ENCODE results near the gene HUNK.
A peak's percentile ranks its signal among the peaks of the same experiment; 100 is the strongest.
"Not testable (repeated sequence)": the region's sequence is repeated elsewhere in the genome, so short reads cannot be mapped to it uniquely, and the experiment has no call there.

The HUNK gene

GRCh38 chr21:31871371-31871770 lies 1.4 kb upstream of the HUNK start:
- DNase-seq = not testable (repeated sequence)

GRCh38 chr21:31872072-31872451 lies 758 bp upstream of the HUNK start:
- DNase-seq = peak in 1 of 2 experiments; percentile 40

- peak in 1 of 2 experiments; percentile 84 for DNase-seq
These were observed 465 bp downstream of the HUNK start for GRCh38 chr21:31873275-31873695.

- DNase-seq = peak in 1 of 2 experiments; percentile 84
These were observed 1.1 kb downstream of the HUNK start for GRCh38 chr21:31873696-31874599.

- peak in 1 of 2 experiments; percentile 25 for DNase-seq
These were observed 2.0 kb downstream of the HUNK start for GRCh38 chr21:31874812-31875212.

GRCh38 chr21:31875496-31876015 lies 2.7 kb downstream of the HUNK start:
- DNase-seq = no peak

- no peak for DNase-seq
These were observed 4.7 kb downstream of the HUNK start for GRCh38 chr21:31877463-31877957.

GRCh38 chr21:31878831-31879230 lies 6.0 kb downstream of the HUNK start:
- DNase-seq = no peak

- no peak for DNase-seq
These were observed 6.4 kb downstream of the HUNK start for GRCh38 chr21:31879241-31879650.

- no peak for DNase-seq
These were observed 7.1 kb downstream of the HUNK start for GRCh38 chr21:31879911-31880310.

- DNase-seq = no peak
These were observed 8.0 kb downstream of the HUNK start for GRCh38 chr21:31880816-31881215.

- DNase-seq = no peak
These were observed 9.9 kb downstream of the HUNK start for GRCh38 chr21:31882711-31883110.

GRCh38 chr21:31885146-31885545 lies 12.3 kb downstream of the HUNK start:
- DNase-seq = no peak

GRCh38 chr21:31886915-31887314 lies 14.1 kb downstream of the HUNK start:
- DNase-seq = no peak

GRCh38 chr21:31887391-31887841 lies 14.6 kb downstream of the HUNK start:
- no peak for DNase-seq

- no peak for DNase-seq
These were observed 16.1 kb downstream of the HUNK start for GRCh38 chr21:31888936-31889371.

- DNase-seq = no peak
These were observed 16.6 kb downstream of the HUNK start for GRCh38 chr21:31889460-31889859.

- DNase-seq = no peak
These were observed 19.9 kb downstream of the HUNK start for GRCh38 chr21:31892686-31893085.

GRCh38 chr21:31893851-31894415 lies 21.1 kb downstream of the HUNK start:
- no peak for DNase-seq

GRCh38 chr21:31894457-31894856 lies 21.6 kb downstream of the HUNK start:
- no peak for DNase-seq

- DNase-seq = no peak
These were observed 22.4 kb downstream of the HUNK start for GRCh38 chr21:31895077-31895835.

GRCh38 chr21:31896019-31896418 lies 23.2 kb downstream of the HUNK start:
- no peak for DNase-seq

GRCh38 chr21:31897311-31897710 lies 24.5 kb downstream of the HUNK start:
- DNase-seq = no peak

Data from NCI-H526 (cell line).